ENCODE data around the gene STXBP6. TPM values are rescaled to one million over a fixed set of nuclear protein-coding genes. Genes with fewer than 3 reads are reported as not detected.

STXBP6 gene
- total and polyA plus RNA-seq, 8 donors, result 17.2 to 54.1 (median 47.1) TPM

- no peaks in the 10 kb centered on the region for H3K36me3 ChIP-seq
- intact Hi-C loops (cut with DNase I), result no loop called here
- peaks cover 0 to 4% of the 10 kb centered on the region in 2 donors for H3K4me1 ChIP-seq
- no peak overlapping the region for H3K4me3 ChIP-seq
- DNase-seq, result no peak
- TF ChIP-seq CTCF (IDR thresholded peaks at IDR 0.05), result no peak
- H3K9me3 ChIP-seq, result no peaks in the 10 kb centered on the region
- no peak for ATAC-seq
- H3K27ac ChIP-seq, result no peak overlapping the region
- H3K27me3 ChIP-seq, result no peaks in the 10 kb centered on the region
Measured at GRCh38 chr14:24813089-24813815, 236.7 kb downstream of the STXBP6 start.

GRCh38 chr14:24809135-24809534, 240.8 kb downstream of the STXBP6 start:
- ATAC-seq, result no peak
- Histone ChIP-seq H3K9me3 (no peaks in the 10 kb centered on the region), H3K27me3 (no peaks in the 10 kb centered on the region), H3K4me3 (no peak overlapping the region), H3K27ac (no peak overlapping the region), H3K36me3 (no peaks in the 10 kb centered on the region), H3K4me1 (no peaks in the 10 kb centered on the region)
- DNase-seq, result no peak
- intact Hi-C loops (cut with DNase I), result no loop called here
- no peak for TF ChIP-seq CTCF (IDR thresholded peaks at IDR 0.05)

GRCh38 chr14:24808412-24808811, 241.5 kb downstream of the STXBP6 start:
- no peaks in the 10 kb centered on the region for H3K4me1 ChIP-seq
- H3K9me3 ChIP-seq, result no peaks in the 10 kb centered on the region
- no peaks in the 10 kb centered on the region for H3K36me3 ChIP-seq
- no peak for TF ChIP-seq CTCF (IDR thresholded peaks at IDR 0.05)
- ATAC-seq (no peak), DNase-seq (no peak)
- no peak overlapping the region for H3K27ac ChIP-seq
- intact Hi-C loops (cut with DNase I), result no loop called here
- no peak overlapping the region for H3K4me3 ChIP-seq
- H3K27me3 ChIP-seq, result no peaks in the 10 kb centered on the region

- H3K4me1 ChIP-seq, result no peaks in the 10 kb centered on the region
- H3K9me3 ChIP-seq, result no peaks in the 10 kb centered on the region
- ATAC-seq (peak; percentile 91), DNase-seq (peak in 1 of 4 donors; percentile 66)
- no peak overlapping the region for H3K4me3 ChIP-seq
- H3K27ac ChIP-seq, result no peak overlapping the region
- intact Hi-C loops (cut with DNase I), result no loop called here
- TF ChIP-seq CTCF (IDR thresholded peaks at IDR 0.05), result peak; percentile 64 to 73
- H3K27me3 ChIP-seq, result no peaks in the 10 kb centered on the region
- H3K36me3 ChIP-seq, result no peaks in the 10 kb centered on the region
Measured at GRCh38 chr14:24806061-24806678, 243.8 kb downstream of the STXBP6 start.

GRCh38 chr14:24804552-24805212, 245.3 kb downstream of the STXBP6 start:
- no peaks in the 10 kb centered on the region for H3K27me3 ChIP-seq
- intact Hi-C loops (cut with DNase I), result no loop called here
- no peaks in the 10 kb centered on the region for H3K9me3 ChIP-seq
- DNase-seq (peak in 1 of 4 donors; percentile 28), ATAC-seq (peak; percentile 81)
- no peaks in the 10 kb centered on the region for H3K4me1 ChIP-seq
- no peak overlapping the region for H3K4me3 ChIP-seq
- TF ChIP-seq CTCF (IDR thresholded peaks at IDR 0.05), result no peak
- no peaks in the 10 kb centered on the region for H3K36me3 ChIP-seq
- H3K27ac ChIP-seq, result peak overlapping the region in 1 of 2 donors; percentile 11
